AG08395 (cell line): ENCODE measurements around the gene CARD14.
"Not testable (repeated sequence)": the region's sequence is repeated elsewhere in the genome, so short reads cannot be mapped to it uniquely, and the experiment has no call there.

Source experiments
- DNase-seq: peaks from one replicate; pipeline ENCODE4 v3.0.0; 2012; ENCODE audit warnings: mixed read lengths, low spot score

Gene CARD14

DNA sequence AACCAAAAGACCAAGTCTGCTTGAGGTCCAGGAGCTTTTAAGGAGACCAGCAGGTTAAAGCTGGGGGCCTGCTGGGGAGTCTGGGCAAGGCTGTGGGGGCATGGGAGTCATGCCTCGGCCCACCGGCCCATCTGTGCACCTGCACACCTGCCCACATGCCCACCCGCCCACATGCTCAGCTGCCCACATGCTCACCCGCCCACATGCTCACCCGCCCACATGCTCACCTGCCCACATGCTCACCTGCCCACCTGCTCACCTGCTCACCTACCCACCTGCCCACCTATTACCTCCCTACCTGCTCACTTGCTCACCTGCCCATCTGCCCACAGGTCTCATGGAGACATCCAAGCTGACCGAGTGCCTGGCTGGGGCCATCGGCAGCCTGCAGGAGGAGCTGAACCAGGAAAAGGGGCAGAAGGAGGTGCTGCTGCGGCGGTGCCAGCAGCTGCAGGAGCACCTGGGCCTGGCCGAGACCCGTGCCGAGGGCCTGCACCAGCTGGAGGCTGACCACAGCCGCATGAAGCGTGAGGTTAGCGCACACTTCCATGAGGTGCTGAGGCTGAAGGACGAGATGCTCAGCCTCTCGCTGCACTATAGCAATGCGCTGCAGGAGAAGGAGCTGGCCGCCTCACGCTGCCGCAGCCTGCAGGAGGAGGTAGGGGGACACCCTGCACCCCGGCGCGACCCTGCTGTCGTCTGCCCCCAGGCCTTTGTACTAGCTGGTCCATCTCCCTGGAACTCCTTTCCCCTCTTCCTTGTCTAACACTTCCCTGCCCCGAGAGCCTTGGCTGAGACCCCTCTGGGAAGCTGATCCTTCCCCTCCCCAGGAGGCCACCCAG is 14.0 kb downstream of the CARD14 start:
- no peak for DNase-seq

DNA sequence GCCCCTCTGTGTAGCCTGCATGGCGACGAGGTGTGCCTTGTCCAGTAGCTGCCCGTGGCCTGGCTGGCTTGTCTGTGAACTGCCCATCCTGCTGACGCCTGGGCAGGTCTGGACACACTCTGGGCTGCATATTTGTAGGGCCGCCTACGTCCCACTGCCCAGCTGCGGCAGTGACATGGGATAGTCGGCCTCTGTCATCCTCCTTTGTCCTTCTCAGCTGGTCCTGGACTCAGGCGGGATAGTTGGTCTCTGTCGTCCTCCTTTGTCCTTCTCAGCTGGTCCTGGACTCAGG is 14.5 kb downstream of the CARD14 start:
- no peak for DNase-seq

DNA sequence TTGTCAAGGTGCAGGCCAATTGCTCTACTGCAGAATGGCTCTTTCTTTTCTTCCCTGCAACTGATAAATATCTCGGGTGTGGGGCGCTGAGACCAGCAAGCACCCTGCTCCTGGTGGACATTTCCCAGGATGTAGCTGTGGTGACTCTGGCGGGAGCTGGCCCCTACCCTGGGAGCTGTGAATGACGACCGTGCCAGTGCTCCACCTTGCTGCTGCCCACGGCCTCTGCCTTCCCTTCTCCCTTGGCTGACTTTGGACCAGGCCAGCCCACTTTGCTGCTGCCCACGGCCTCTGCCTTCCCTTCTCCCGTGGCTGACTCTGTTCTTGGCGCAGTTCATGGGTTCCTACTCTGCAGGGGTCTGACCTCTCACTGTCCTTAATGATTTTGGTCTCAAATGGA is 16.1 kb downstream of the CARD14 start:
- no peak for DNase-seq

DNA sequence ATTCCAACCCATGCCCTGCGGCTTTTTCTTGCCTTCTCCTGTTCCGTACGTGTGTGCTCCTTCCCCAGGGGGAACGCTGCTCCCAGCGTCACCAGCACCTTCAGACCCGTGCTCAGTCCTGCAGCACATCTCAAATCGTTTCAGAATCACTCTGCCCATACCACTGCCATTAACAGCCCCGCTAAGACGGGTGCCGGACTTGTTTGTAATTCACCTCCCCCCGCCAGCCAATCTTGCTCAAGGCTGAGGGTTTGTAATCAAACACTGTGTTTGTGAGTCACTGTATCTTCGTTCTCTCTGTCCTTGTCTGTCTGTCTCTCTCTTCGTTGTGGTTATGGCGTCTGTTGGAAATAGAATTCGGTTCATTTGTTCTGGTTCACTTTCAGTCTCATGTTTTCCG is 17.3 kb downstream of the CARD14 start:
- peak; percentile 30 for DNase-seq

DNA sequence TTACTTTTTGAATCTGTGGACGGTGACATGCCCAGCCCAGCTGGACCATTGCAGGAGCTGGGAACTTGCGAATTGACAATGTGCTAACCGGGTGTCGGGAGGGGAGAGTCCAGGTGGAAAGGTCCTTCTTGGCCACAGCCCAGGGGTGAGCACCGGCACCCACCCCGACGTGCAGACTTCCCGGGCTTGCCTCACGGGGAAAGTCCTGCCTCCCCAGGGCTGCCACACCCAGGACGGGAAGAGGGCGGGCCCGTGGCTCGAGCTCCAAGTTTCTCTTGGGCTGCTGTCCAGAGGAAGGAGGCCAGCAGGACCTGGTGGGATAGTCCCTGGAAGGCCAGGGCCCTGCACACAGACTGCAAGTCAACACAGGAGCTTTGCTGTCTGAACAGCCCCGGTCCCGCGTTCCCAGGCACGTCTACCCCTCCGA is 17.7 kb downstream of the CARD14 start:
- peak; percentile 70 for DNase-seq

DNA sequence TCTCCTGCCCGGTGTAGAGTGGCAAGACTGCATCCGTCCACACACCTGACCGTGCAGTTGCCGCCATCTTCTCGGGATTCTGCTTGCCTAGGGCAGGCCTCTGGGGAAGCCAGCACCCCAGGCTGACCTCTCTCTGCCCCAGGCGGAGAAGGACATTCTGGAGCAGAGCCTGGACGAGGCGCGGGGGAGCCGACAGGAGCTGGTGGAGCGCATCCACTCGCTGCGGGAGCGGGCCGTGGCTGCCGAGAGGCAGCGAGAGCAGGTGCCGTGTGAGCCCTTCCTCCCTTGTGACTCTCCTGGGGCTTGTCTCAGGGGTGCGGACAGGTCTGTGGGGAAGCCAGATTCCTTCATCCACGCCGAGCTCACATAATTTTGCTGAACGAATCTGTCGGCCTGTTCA is 19.8 kb downstream of the CARD14 start:
- no peak for DNase-seq

DNA sequence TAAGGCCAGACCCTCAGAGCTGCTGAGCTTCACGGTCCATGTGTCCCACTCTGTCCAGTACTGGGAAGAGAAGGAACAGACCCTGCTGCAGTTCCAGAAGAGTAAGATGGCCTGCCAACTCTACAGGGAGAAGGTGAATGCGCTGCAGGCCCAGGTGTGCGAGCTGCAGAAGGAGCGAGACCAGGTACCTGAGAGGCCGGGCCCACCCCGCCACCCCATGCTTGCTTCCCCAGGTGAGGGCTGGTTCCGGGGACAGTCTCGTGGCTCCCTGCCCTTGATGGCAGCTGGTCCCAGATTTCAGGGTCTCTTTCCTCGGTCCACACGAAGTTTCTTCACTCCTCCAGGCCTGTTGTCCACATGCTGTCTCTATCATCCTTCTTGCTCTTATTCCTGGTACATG is 20.9 kb downstream of the CARD14 start:
- no peak for DNase-seq

DNA sequence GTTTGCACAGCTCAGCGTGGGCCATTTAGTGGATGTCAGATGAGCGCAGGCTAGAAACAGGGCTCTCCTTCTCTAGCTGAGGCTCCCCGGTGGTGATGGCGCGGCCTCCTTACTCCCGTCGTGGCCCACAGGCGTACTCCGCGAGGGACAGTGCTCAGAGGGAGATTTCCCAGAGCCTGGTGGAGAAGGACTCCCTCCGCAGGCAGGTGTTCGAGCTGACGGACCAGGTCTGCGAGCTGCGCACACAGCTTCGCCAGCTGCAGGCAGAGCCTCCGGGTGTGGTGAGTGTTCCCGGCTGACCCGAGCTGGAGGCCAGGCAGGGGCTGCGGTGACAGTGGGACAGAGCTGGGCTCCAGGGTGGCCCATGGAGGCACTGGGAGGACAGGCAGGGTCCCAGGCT is 21.4 kb downstream of the CARD14 start:
- DNase-seq = no peak

DNA sequence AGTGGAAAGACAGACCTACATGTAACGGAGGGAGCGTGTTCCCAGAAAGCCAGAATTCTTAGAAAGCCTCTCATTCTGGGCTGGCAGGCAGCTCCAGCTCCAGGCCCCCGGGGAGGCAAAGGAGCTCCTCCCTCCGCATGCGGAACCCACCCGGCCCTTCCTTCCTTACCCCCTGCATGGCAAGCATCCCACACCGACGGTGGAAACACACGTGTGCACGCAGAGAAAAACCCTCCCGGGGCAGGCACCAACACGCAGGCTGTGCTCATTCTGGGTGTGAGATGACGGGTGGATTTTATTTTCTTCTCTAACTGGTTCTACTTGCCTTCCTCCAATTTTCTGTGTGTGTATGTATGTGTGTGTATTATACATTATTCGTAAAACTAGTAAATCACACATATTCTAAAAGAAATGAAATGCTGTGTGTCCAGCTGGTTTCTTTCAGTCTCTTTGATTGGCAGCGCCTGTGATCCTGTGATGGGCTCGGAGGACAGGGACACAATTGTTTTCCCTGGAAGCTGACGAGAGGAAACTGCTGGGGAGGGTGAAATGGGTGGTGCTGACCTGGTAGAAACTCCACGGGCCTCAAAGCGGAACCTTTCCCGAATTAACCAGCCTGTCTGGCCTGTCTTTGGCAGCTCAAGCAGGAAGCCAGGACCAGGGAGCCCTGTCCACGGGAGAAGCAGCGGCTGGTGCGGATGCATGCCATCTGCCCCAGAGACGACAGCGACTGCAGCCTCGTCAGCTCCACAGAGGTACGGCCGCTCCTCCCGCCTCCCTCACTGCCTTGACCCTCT is 22.2 kb downstream of the CARD14 start:
- DNase-seq = no peak

DNA sequence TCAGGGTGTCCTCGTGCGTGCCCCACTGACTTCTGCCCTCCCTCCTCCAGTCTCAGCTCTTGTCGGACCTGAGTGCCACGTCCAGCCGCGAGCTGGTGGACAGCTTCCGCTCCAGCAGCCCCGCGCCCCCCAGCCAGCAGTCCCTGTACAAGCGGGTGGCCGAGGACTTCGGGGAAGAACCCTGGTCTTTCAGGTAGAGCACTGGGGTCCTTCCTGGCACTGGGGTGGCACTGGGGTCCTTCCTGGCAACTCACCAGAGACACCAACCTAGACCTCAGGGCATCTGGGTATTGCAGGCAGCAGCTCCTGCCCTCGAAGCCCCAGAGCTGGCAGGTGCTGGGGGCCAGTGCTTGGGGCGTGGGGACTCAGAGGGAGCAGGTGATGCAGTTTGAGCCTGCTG is 25.3 kb downstream of the CARD14 start:
- DNase-seq = no peak

DNA sequence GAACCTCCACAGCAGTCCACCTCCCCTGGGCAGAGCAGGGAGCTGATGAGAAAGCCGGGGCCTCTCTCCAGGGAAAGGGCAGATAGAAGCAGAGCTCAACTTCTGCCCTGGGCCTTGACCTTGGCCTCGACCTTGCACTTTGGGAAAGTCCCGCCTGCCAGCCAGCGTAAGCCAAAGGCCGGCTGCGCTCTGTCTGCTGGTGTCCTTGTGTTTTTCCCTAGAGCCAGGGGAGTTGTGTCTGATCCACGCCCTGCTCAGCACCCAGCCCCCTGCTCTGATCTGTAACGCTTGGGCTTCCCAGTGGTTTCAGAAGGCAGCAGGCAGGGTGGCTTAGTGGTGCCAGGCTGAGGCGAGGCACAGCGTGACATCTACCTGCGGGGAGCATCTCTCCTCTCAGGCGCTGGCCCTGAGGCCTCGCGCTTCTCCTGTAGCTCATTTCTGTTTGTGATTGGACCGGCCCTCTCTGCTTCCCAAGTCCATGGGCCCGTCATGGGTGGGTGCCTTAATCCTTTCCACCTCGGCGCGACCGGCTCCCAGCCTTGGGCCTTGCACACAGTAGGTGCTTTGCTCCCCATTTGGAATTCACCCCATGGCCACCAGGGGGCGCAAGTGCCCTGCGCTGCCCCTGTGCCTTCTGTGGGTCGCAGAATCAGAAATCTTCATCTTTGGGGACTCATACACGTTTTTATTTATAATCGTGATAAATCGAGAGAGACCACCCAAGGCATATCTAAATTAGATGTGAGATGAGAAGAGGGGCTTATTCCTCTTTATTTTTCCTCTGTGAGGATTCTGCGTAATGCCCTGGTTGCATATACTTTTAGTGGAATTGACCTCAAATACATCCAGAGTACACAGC is 26.1 kb downstream of the CARD14 start:
- DNase-seq = peak; percentile 27

DNA sequence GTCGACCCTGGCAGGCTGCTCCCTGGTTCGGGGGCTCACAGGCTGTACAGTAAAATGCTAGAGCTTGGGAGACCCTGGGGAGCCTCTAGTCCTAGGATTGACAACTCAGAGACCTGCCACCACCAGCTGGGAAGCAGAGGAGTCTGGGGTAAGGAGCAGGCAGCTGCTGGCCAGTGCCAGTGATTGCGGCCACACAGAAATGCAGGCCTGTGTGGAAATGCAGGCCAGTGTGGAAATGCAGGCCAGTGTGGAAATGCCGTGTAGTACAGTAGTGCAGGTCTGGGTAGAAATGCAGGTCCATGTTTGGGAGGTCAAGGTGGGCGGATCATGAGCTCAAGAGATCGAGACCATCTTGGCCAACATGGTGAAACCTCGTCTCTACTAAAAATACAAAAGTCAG is 26.8 kb downstream of the CARD14 start:
- DNase-seq = no peak

DNA sequence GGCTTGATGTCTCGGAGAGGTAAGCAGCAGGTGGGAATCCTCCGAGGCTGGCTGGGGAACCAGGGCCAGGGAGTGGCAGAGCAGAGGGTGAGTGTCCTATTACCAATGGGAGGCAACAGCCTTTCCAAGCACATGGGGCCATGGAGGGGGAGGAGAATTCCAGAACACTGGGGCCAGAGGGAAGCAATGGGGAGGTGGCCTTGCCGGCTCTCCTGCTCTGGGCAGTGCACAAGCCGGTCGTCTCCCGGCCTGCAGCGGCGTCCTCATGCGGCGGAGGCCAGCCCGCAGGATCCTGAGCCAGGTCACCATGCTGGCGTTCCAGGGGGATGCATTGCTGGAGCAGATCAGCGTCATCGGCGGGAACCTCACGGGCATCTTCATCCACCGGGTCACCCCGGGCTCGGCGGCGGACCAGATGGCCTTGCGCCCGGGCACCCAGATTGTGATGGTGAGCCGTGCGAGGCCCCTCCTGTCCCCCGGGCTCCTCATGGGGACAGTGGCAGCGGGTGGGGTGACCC is 28.4 kb downstream of the CARD14 start:
- DNase-seq = no peak

DNA sequence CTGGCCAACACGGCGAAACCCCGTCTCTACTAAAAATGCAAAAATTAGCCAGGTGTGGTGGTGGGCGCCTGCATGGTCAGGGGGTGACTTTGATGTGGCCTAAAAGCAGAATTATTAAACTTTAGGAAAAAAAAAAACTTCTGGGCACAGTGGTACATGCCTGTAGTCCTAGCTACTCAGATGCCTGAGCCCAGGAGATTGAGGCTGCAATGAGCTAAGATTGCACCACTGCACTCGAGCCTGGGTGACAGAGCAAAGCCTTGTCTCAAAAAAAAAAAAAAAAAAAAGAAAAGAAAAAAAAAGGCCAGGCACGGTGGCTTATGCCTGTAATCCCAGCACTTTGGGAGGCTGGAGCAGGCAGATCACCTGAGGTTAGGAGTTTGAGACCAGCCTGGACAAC is 29.5 kb downstream of the CARD14 start:
- not testable (repeated sequence) for DNase-seq

DNA sequence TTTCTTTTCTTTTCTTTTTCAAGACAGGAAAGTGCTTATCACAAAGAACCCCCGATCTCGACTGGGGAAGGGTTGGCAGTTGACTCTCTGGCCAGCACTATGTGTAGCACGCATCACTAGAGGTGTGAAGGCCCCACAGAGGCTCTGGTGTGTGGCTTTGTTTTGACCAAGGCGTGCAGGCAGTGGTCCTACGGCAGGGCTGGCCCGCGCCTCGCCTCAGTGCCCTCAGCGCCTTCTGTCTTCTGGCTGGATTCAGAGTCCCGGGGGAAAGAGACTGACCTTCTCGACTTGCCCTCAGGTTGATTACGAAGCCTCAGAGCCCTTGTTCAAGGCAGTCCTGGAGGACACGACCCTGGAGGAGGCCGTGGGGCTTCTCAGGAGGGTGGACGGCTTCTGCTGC is 31.6 kb downstream of the CARD14 start:
- DNase-seq = no peak

DNA sequence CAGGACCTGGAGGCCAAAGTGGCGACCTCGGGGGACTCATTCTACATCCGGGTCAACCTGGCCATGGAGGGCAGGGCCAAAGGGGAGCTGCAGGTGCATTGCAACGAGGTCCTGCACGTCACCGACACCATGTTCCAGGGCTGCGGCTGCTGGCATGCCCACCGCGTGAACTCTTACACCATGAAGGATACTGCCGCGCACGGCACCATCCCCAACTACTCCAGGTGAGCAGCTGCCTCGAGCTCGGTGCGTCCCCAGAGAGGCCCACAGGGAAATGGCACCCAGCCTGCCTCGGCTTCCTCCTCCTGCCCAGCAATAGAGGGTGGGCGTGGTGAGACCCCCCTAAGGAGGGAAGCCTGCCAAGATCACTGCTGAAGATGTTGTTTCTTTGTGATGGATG is 32.4 kb downstream of the CARD14 start:
- no peak for DNase-seq

DNA sequence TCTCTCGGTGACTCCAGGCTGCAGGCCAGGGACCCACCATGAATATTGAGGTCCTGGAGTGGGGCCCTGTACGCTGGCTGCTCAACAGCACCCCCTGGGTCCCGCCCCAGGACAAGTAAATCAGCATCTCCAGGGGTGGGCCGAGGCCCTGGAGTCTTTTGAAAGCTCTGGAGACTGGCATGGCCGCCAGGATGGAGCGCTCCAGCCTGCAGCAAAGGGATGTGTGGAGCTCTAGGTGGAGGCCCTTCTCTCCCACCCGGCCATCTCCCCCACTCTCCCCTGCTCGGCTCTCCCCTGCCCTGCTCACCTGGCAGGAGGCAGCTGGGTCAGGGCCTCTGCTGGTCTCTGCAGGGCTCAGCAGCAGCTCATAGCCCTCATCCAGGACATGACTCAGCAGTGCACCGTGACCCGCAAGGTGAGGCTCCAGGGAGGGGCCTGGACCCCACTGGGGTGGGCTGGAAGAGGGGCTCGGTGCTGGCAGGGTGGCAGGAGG is 33.7 kb downstream of the CARD14 start:
- no peak for DNase-seq

DNA sequence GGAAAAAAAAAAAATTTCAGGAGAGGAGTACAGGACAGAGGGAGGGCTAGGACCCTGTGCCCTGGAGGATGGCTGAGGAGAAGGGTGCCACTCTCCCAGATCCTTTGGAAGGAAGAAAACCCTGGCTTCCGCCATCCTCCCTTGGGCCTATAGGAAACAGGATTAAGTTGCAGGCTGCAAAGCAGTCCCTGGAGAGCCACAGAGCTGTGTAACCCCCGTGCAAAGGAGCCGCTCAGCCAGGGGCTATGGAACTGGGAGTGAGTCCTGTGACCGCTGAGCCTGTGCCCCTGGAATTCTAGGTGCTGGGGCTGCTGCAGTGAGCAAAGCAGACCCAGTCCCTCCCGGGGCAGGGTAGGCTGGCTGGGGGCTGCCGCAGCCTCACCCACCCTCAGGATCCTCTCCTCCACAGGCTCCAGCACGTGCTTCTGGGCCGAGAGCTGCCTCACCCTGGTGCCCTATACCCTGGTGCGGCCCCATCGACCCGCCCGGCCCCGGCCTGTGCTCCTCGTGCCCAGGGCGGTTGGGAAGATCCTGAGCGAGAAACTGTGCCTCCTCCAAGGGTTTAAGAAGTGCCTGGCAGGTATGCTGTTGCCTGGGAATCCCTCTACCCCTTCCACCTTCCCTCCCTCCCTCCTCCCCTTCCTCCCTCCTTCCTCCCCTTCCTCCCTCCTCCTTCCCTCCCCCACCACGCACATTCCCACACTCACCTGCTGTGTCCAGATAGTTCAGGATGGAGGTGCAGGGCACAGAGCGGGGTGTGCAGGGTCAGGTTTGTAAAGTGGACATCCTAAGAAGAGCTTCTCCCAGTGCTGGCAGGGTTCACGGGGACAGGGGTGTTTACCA is 35.0 kb downstream of the CARD14 start:
- no peak for DNase-seq

DNA sequence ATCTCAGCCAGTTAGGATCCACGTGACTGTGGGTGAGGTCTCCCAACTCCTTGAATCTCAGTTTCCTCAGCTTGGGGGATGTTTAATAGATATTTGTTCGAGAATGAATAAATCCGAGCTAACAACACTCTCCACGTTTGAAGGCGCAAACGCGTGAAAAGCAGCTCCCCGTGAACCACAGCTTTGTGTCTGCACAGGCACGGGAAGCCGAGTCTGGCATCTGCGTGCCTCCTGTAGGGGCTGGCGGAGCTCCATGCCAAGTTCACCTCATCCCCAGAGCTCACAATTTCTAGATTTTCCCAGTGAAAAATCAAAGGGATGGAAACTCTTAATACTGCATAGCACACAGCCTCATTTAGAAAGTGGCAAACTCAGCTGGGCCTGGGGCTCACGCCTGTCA is 36.0 kb downstream of the CARD14 start:
- DNase-seq = no peak

DNA sequence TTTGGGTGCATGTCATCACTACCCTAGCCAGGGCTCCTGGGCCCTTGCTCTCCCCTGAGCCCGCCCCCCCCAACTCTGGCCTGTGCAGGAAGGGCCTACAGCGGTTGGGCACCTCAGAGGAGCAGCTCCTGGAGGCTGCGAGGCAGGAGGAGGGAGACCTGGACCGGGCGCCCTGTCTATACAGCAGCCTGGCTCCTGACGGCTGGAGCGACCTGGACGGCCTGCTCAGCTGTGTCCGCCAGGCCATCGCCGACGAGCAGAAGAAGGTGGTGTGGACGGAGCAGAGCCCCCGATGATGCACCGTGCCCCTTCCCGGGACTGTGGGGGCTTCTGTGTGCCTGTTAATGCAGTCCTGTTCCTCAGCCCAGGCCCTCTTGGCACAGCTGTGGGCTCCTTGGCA is 38.2 kb downstream of the CARD14 start:
- DNase-seq = no peak

DNA sequence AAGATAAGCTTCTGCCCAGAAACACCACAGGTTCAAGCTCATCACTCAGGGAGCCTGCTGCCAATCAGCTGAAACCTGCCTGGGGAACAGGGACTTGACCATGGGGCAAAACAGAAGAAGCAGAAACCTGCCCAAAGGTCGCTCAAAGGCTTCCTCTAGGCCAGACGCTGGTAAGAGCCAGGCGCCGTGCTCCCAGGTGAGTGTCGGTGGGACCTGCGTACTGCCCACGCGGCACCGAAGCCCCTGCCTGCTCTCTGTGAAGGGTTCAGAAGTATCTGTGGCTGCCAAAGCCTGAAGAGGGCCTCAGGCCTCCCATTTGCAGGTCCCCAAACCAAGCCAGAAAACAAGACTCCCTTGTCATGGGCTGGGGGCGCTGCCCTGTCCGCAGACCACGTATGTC is 39.9 kb downstream of the CARD14 start:
- DNase-seq = no peak
